Stimulated activated naive CD8-positive, alpha-beta T cell treated with anti-CD3 and anti-CD28 coated beads, Interleukin-15, amount 100 ng/mL, for 72 hours (primary cell): ENCODE data around the gene RMC1.
"Not testable (repeated sequence)": the region's sequence is repeated elsewhere in the genome, so short reads cannot be mapped to it uniquely, and the experiment has no call there.

ENCODE experiments used
- ATAC-seq: fragments of 150-1000 bp; cut with Tn5 transposase; 2 replicates; pipeline ENCODE4 v1.10.0; 2021; ENCODE audit warnings: mild to moderate bottlenecking, moderate library complexity
- DNase-seq, 2 donors: peaks; one replicate each; pipeline ENCODE4 v3.0.0; 2021 to 2022
- H3K27ac Mint-ChIP-seq, 2 donors: one replicate each; pipeline ENCODE4 v1.8.0; 2022; ENCODE audit warnings: mild to moderate bottlenecking in 2 of 2, mixed read lengths in 2 of 2, moderate library complexity in 2 of 2
- H3K27me3 Mint-ChIP-seq: one replicate; pipeline ENCODE4 v1.8.0; 2022; ENCODE audit warnings: mixed read lengths
- H3K4me1 Mint-ChIP-seq: one replicate; pipeline ENCODE4 v1.8.0; 2022; ENCODE audit warnings: mild to moderate bottlenecking, mixed read lengths
- H3K4me3 Mint-ChIP-seq, 2 donors: one replicate each; pipeline ENCODE4 v1.8.0; 2022; ENCODE audit warnings: mild to moderate bottlenecking in 2 of 2, mixed read lengths in 2 of 2, moderate library complexity in 1 of 2
- H3K9me3 Mint-ChIP-seq, 2 donors: one replicate each; pipeline ENCODE4 v1.8.0; 2022; ENCODE audit warnings: mixed read lengths in 2 of 2

The RMC1 gene

DNA sequence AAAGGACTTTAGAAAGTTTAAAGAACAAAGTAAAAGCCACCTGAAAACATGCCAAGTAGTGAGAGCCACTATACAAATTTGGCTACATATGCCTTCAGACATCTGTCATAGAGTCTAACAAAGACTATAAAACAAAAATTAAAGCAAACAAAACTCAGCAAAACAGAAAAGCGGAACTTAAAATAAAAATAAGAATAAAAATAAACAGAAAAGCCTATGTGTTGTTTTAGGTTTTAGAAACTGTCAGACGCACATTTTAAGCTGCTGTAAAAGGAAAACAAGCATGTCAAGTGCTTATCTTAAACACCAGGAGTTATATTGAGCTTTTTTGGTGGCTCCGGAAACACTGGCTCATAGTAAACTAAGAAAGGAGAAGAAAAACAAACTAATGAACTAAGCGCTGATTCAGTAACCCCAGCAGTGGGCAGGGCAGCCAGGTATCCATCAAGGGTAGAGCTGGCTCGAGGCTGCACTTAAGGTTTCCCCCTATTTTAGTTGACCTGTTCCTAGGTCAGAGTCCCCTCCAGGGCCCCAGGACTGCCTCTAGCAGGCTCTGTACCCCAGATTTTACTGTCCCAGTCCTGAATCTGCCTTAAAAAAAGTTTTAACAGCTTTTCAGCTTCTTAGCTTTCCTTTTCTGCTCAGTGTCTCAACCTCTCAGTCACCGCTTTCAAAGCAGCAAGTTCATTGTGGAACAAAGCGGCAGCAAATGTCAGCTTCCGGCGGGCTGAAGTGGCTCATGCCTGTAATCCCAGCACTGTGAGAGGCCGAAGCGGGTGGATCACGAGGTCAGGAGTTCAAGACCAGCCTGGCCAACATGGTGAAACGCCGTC, 15.4 kb upstream of the RMC1 start:
- peak; percentile 84 for ATAC-seq
- DNase-seq, result peak; percentile 40 to 58
- Mint-ChIP-seq H3K4me3 (peak overlapping the region; percentile 72 to 74), H3K4me1 (peaks cover 18% of the 10 kb centered on the region), H3K9me3 (no peaks in the 10 kb centered on the region), H3K27me3 (no peaks in the 10 kb centered on the region), H3K27ac (peak overlapping the region; percentile 71 to 92)

DNA sequence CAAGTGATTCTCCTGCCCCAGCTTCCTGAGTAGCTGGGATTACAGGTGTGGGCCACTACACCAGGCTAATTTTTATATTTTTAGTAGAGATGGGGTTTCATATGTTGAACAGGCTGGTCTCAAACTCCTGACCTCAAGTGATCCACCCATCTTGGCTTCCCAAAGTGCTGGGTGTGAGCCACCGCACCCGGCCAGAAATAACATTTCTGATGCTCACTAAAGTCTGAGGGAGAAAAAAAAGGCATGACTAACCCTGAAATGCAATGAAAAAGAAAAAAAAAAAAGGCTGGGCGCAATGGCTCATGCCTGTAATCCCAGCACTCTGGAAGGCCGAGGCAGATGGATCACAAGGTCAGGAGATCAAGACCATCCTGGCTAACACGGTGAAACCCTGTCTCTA, 13.7 kb upstream of the RMC1 start:
- ATAC-seq, H3K4me3 Mint-ChIP-seq, H3K27ac Mint-ChIP-seq, DNase-seq, H3K9me3 Mint-ChIP-seq, H3K27me3 Mint-ChIP-seq: not testable (repeated sequence)
- H3K4me1 Mint-ChIP-seq, result peaks cover 18% of the 10 kb centered on the region

- Mint-ChIP-seq H3K4me3 (no peak overlapping the region), H3K4me1 (peaks cover under 1% of the 10 kb centered on the region), H3K9me3 (no peaks in the 10 kb centered on the region), H3K27me3 (no peaks in the 10 kb centered on the region), H3K27ac (no peak overlapping the region)
- no peak for ATAC-seq
- DNase-seq, result no peak
These were observed 9.7 kb upstream of the RMC1 start for GRCh38 chr18:23493654-23494053.

- Mint-ChIP-seq H3K4me3 (no peak overlapping the region), H3K9me3 (no peaks in the 10 kb centered on the region), H3K27me3 (no peaks in the 10 kb centered on the region), H3K4me1 (peaks cover 8% of the 10 kb centered on the region), H3K27ac (no peak overlapping the region)
- DNase-seq, result no peak
- no peak for ATAC-seq
These were observed 8.3 kb upstream of the RMC1 start for GRCh38 chr18:23494992-23495391.

GRCh38 chr18:23495723-23496440, 7.4 kb upstream of the RMC1 start:
- Mint-ChIP-seq H3K4me1 (peaks cover 8% of the 10 kb centered on the region), H3K4me3 (no peak overlapping the region), H3K27me3 (no peaks in the 10 kb centered on the region), H3K27ac (no peak overlapping the region), H3K9me3 (no peaks in the 10 kb centered on the region)
- ATAC-seq, result no peak
- DNase-seq, result no peak

DNA sequence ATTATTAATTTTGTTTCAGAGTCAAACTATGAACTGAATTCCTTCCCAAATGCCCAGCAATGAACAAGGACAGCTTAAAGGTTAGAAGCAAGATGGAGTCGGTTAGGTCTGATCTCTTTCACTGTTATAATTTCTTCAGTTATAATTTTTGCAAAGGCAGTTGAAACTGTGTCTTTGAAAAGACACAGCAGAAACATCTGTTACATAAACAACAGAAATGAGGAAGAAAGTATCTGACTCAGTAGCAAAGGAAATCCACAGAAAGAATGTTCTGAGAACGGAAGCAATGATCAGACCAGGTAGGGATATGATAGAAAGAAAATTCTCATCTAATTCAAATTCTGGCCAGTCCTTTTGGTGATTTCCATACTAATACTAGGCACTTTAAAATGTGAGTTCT, 5.2 kb upstream of the RMC1 start:
- DNase-seq (no peak), ATAC-seq (no peak)
- Mint-ChIP-seq H3K4me3 (no peak overlapping the region), H3K9me3 (no peaks in the 10 kb centered on the region), H3K4me1 (peaks cover 22% of the 10 kb centered on the region), H3K27me3 (no peaks in the 10 kb centered on the region), H3K27ac (no peak overlapping the region)

GRCh38 chr18:23498877-23499276, 4.4 kb upstream of the RMC1 start:
- DNase-seq (peak; percentile 70 to 77), ATAC-seq (peak; percentile 62)
- Mint-ChIP-seq H3K4me1 (peaks cover 22% of the 10 kb centered on the region), H3K9me3 (no peaks in the 10 kb centered on the region), H3K27me3 (no peaks in the 10 kb centered on the region), H3K27ac (no peak overlapping the region), H3K4me3 (no peak overlapping the region)

DNA sequence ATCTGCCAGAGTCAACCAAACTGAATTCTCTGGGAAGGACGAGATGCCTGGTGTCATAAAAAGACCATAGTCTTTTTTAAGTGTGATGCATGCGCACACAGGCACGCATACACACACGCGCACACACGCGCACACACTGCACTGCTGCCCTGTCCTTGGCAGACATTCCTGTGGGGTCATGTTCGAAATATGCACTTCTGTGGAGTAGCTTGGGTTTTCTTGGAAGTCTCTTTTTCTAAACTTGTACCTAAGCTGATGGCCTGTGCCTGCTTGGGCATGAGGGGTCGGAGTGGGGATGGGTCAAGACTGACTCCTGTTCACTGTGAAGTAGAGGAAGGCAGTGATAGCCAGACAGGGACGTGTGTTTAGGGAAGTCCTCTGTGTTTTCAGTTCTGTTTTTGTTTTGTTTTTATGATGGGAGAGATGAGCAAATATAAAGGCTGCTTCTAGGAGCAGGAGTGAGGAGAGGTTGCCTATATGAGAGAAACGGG, 4.0 kb upstream of the RMC1 start:
- no peaks in the 10 kb centered on the region for H3K9me3 Mint-ChIP-seq

DNA sequence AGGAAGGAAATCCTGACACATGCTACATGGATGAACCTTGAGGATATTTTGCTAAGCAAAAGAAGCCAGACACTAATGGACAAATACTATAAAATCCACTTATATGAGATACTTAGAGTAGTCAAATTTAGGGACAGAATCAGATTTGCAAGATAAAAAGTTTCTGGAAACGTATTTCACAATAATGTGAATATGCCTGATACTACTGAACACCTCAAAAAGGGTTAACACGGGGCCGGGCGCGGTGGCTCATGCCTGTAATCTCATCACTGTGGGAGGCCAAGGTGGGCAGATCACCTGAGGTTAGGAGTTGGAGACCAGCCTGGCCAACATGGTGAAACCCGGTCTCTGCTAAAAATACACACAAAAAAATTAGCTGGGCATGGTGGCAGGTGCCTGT, 1.7 kb upstream of the RMC1 start:
- peaks cover 41% of the 10 kb centered on the region for H3K4me1 Mint-ChIP-seq
- DNase-seq (no peak), ATAC-seq (no peak)
- no peaks in the 10 kb centered on the region for H3K9me3 Mint-ChIP-seq
- H3K27me3 Mint-ChIP-seq, result no peaks in the 10 kb centered on the region
- no peak overlapping the region for H3K27ac Mint-ChIP-seq
- no peak overlapping the region for H3K4me3 Mint-ChIP-seq

More for the DNA sequence above, 4.0 kb upstream of the RMC1 start:
- Mint-ChIP-seq H3K4me1 (peaks cover 26% of the 10 kb centered on the region), H3K27me3 (no peaks in the 10 kb centered on the region), H3K27ac (no peak overlapping the region), H3K4me3 (no peak overlapping the region)
- ATAC-seq (no peak), DNase-seq (no peak)

DNA sequence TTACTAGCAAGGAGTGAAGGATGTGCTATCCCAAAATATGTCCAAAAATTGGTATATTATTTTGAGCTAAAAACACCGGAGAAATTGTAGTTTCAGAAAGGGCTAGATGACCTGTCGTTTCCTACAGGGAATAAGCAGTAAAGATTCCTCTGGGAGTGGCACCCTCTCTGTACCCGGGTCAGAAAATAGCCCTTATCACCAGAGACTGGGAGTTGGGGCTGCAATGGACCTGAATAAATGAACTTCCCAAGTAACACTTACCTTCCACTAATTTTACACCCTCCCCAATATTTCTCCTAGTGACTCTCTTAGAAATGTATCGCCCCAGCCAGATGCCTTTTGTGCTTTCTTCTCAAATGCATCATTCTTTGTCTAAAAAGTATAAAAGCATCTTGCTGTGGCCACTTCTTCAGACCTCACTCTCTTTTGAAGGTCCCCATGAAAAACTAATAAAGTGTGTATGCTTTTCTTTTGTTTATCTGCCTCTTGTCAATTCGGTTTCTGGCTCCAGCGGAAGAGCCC, 734 bp upstream of the RMC1 start:
- H3K27ac Mint-ChIP-seq, result peak overlapping the region; percentile 92 to 94
- no peaks in the 10 kb centered on the region for H3K9me3 Mint-ChIP-seq
- H3K27me3 Mint-ChIP-seq, result no peaks in the 10 kb centered on the region
- ATAC-seq (no peak), DNase-seq (no peak)
- peaks cover 46% of the 10 kb centered on the region for H3K4me1 Mint-ChIP-seq
- H3K4me3 Mint-ChIP-seq, result peak overlapping the region; percentile 89 to 96

- DNase-seq, result no peak
- Mint-ChIP-seq H3K4me1 (peaks cover 53% of the 10 kb centered on the region), H3K4me3 (peak overlapping the region; percentile 93 to 96), H3K27me3 (no peaks in the 10 kb centered on the region), H3K9me3 (no peaks in the 10 kb centered on the region), H3K27ac (peak overlapping the region; percentile 92 to 93)
- no peak for ATAC-seq
These were observed 643 bp downstream of the RMC1 start for GRCh38 chr18:23503963-23504344.

- Mint-ChIP-seq H3K4me3 (peak overlapping the region; percentile 93 to 96), H3K27ac (peak overlapping the region in 1 of 2 donors; percentile 19), H3K9me3 (no peaks in the 10 kb centered on the region), H3K4me1 (peaks cover 48% of the 10 kb centered on the region), H3K27me3 (no peaks in the 10 kb centered on the region)
- no peak for DNase-seq
- ATAC-seq, result no peak
These were observed 1.4 kb downstream of the RMC1 start for GRCh38 chr18:23504720-23505119.

DNA sequence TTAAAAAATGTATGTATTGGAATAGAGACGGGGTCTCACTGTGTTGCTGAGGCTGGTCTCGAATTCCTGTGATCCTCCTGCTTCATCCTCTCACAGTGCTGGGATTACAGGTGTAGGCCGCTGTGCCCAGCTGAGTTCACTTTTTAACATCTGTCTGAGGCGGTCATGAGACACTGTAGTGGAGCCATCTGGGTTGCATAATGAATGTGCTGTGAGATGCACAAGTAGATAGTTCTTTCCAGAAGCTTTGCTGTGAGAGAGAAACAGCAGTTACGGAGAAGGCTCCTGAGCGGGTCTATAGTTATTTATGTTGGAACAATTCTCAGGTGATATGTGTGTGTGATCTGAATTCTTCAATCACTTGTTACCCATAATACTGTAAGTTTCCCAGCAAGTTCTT, 3.1 kb downstream of the RMC1 start:
- no peak overlapping the region for H3K27ac Mint-ChIP-seq
- no peaks in the 10 kb centered on the region for H3K27me3 Mint-ChIP-seq
- H3K4me1 Mint-ChIP-seq, result peaks cover 48% of the 10 kb centered on the region
- no peaks in the 10 kb centered on the region for H3K9me3 Mint-ChIP-seq
- ATAC-seq (no peak), DNase-seq (no peak)
- no peak overlapping the region for H3K4me3 Mint-ChIP-seq

GRCh38 chr18:23510923-23511322, 7.6 kb downstream of the RMC1 start:
- not testable (repeated sequence) for H3K9me3 Mint-ChIP-seq, H3K4me3 Mint-ChIP-seq, DNase-seq, H3K27ac Mint-ChIP-seq, ATAC-seq, H3K27me3 Mint-ChIP-seq
- peaks cover 38% of the 10 kb centered on the region for H3K4me1 Mint-ChIP-seq

- Mint-ChIP-seq H3K4me1 (peaks cover 40% of the 10 kb centered on the region), H3K4me3 (peak overlapping the region in 1 of 2 donors; percentile 15), H3K27ac (peak overlapping the region; percentile 42 to 80)
- not testable (repeated sequence) for H3K27me3 Mint-ChIP-seq, H3K9me3 Mint-ChIP-seq, ATAC-seq, DNase-seq
These were observed 8.9 kb downstream of the RMC1 start for GRCh38 chr18:23512216-23512615.

DNA sequence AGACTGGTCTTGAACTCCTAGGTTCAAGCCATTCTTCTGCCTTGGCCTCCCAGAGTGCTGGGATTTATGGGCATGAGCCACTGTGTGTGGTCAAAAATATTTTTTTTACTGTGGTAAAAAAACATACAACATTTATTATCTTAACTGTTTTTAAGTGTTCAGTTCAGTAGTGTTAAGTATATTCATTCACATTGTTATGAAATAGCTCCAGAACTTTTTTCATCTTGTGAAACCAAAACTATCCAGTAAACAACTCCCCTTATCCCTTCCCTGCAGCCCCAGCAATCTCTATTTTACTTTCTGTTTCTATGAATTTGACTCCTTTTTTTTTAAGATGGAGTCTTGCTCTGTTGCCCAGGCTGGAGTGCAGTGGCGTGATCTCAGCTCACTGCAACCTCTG, 9.3 kb downstream of the RMC1 start:
- DNase-seq, result no peak
- H3K9me3 Mint-ChIP-seq, result no peaks in the 10 kb centered on the region
- no peaks in the 10 kb centered on the region for H3K27me3 Mint-ChIP-seq
- H3K27ac Mint-ChIP-seq, result peak overlapping the region in 1 of 2 donors; percentile 42
- H3K4me3 Mint-ChIP-seq, result peak overlapping the region in 1 of 2 donors; percentile 15
- no peak for ATAC-seq
- peaks cover 36% of the 10 kb centered on the region for H3K4me1 Mint-ChIP-seq
